GM19099 (cell line): ENCODE measurements around the gene RRM1.

Source experiments
- POLR2A ChIP-seq: IDR thresholded peaks from 3 replicates; pipeline ENCODE4 v1.6.1; 2011; ENCODE audit warnings: low read depth; ENCODE audit not compliant: insufficient read length; ENCODE audit errors: extremely low read depth

RRM1 gene

GRCh38 chr11:4164884-4165590, 70.4 kb downstream of the RRM1 start:
- TF ChIP-seq POLR2A: no peak

GRCh38 chr11:4167292-4167691, 72.7 kb downstream of the RRM1 start:
- no peak for TF ChIP-seq POLR2A

DNA sequence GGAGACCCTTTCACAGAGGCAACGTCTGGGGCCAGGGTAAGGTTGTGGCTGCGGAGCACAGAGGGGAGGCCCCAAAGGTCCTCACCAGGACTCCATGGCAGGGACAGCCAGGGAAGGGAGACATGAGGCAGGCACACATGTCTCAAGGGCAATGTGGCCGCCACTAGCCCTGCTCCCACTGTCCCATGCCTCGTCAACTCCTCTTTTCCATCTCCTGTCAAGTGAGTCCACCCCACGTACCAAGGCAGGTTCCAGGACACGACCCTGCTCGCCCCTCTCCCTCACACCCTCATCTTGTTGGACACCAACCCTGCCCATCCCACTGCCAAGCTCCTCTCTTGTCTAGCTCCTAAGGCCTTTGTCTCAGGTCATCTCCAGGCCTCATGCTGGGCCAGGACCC, 73.2 kb downstream of the RRM1 start:
- TF ChIP-seq POLR2A: no peak

DNA sequence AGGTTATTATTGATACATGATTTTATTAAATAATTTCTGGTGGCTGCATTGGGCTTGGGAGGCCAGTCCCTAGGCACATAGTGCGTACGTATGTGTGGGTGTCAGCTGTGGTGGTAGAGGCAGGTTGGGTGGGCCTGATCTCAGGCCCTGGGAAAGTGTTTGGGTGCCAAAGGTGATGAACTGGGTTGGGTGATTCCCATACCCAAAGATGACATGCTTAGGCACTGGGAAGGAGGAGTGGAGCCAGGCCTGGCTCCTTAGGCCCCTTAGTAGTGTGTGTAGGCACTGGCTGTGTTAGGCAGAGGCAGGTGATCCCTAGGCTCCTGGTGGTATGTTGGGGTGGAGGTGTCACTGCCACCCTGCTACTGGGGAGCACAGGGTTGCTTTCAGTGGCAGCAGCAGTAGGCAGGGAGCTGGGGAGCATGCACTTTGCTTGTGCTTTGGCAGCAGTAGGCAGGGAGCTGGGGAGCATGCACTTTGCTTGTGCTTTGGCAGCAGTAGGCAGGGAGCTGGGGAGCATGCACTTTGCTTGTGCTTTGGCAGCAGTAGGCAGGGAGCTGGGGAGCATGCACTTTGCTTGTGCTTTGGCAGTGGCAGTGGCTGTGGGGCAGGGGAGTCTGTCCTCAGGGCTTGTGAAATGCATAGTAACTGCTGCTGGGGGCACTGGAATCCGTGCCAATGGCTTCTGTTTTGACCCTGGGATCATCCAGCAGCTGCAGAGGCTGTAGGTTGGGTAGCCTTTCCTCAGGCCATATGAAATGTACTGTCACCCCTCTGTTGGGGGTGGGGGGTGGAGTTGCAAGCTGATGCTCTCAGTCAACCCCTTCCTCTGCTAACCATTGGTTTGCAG, 84.4 kb downstream of the RRM1 start:
- no peak for TF ChIP-seq POLR2A

DNA sequence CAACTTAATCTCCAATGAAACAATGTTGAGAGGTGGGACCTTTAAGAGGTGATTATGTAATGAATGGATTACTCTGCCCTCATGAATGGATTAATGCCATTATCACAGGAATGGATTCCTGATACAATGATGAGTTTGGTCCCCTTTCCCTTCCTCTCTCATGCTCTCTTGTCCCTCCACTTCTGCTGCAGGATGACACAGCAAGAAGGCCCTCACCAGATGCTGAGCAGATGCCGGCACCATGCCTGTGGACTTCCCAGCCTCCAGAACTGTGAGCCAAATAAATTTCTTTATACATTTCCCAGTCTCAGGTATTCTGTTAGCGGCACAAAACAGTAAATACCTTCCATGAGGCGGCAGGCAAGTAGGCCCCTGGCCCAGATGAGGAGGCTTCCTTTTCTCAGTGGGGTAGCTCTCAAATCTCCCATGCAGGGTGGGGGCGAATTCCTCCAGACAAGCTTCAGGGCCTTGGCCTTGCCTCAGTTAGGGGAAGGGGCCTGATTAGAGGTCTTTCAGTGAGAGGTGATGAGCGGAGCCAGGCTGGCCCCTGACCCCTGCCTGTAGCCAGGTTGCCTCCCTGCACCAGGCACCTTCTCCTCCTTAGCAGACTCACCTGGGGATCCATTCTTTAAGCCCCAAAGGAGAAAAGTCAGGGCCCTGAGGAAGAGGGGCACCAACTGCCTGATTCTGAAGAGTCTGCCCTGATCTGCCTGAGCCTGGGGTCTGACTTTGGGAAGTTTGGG, 86.0 kb downstream of the RRM1 start:
- no peak for TF ChIP-seq POLR2A

GRCh38 chr11:4181782-4182721, 87.5 kb downstream of the RRM1 start:
- TF ChIP-seq POLR2A: no peak

- TF ChIP-seq POLR2A: no peak
Observed at GRCh38 chr11:4183410-4184057, 88.9 kb downstream of the RRM1 start.

DNA sequence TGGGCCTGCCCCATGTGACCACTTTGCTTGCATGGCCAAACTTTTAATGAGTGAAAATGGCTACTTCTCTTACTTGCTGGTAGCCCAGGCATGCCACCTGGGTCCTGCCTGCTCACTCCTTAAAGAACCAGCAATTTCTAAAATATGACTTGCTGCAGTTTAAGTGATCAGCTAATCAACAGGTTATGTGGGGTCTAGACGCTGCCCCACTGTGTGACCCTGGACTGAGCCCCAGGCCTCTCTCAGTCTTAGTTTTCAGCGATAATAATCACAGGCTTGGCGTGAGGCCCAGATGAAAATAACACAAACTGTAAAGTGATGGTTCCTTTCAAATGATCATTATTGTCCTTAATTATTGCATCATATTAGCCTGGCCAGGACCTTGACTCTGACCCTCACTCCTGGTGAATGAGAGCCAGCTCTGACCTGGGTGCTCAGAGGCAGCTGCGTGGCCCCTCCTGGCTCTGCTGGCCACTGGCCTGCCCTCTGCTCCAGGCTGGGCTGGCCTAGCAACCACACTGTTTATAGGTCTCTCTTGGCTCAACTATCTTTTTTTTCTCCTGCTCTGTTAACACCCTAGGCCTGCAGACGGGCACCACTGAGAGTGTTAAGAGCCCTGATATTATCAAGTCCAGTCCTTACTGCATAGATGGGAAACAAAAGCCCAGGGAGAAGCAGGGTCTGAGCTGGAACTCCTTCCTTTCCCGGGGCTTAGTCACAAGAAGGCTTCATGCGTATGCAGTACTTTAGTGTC, 89.7 kb downstream of the RRM1 start:
- TF ChIP-seq POLR2A: no peak

GRCh38 chr11:4185561-4185960, 91.0 kb downstream of the RRM1 start:
- no peak for TF ChIP-seq POLR2A

- no peak for TF ChIP-seq POLR2A
Observed at GRCh38 chr11:4186464-4187054, 92.0 kb downstream of the RRM1 start.

DNA sequence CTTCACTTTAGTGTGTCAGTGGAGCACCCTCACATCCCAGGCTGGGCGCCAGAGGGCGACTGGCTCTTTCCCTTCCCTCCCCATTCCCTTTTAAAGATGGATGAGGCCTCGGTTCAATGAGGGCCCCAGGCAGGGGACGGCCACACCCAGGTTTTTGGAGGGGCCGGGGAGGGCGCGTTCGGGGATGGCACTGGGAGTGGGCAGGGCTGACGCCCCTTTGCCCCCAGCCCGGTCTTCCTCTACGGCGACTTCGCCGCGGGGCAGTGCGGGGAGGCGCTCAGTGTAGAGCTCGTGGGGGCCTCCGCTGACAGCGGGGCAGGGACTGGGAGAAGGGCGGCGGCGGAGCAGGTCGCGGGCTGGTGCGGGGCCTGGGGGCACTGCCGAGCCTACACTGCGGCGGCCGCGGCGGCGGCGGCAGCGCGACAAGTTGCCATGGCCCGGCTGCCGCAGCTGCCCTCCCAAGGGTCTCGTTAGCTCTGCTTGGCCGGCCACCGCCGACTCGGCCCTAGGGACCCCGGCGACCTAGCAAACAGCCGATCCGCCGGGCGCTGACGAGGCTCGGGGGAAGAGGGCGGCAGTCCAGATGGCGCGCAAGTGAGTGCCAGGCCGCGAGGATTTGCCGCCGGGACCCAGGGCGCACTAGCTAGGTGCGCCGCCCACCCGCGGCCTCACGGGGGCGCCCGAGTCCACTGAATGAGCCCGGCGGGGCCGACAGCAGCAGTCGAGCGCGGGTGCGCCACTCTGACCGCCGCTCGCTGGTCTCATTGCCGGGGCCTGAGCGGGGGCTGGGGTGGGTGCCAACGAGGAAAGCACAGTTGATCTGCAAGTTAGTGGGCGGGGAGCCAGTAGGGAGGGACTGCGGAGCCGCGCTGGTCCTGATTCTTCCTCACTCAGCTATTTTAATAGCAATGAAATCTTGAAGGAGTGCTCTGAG, 92.7 kb downstream of the RRM1 start:
- TF ChIP-seq POLR2A: no peak
